DOHH2 (cell line): ENCODE results near the gene AUTS2.

Source experiments
- CTCF ChIP-seq: fragments of 200-600 bp; sonication (generic); IDR thresholded peaks from one replicate; pipeline ENCODE4 v1.5.1; 2014; ENCODE audit warnings: antibody characterized with exemption, mild to moderate bottlenecking, low read depth, low read length; ENCODE audit not compliant: poor library complexity, severe bottlenecking
- EZH2phosphoT487 ChIP-seq: fragments of 200-600 bp; sonication (generic); IDR thresholded peaks from 2 replicates; pipeline ENCODE4 v1.6.1; 2017; ENCODE audit warnings: borderline replicate concordance, mild to moderate bottlenecking, antibody characterized with exemption, low read length, moderate library complexity, mixed read lengths

DNA sequence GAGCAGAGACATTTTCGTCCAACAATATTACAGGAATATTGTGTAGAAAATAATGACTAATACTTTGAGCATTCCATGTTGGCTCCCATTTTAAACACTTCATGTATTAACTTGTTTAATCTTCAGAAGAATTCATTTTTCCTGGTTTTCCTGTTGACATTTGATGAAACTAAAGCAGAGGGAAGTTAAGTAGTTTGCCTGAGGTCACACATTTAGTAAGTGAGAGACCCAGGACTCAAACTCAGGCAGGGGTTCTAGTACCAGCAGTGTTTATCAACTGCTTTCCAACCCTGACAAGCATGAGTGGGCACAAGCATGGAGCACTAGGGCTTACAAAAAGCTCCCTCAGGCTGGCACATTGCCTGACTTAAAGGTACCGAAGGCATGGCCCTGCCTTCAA lies 719.1 kb downstream of the AUTS2 start:
- TF ChIP-seq CTCF (no peak), EZH2phosphoT487 (no peak)
